HepG2 (cell line): ENCODE measurements around the gene NDUFS5.

Experiments used
- CEBPB ChIP-seq: IDR thresholded peaks from 2 replicates; pipeline ENCODE4 v1.6.1; 2011; ENCODE audit warnings: low read depth, low read length, improper control_type of control experiment, borderline replicate concordance
- HOXD1 ChIP-seq: sonication (generic); formaldehyde crosslinking; IDR thresholded peaks from 2 replicates; pipeline ENCODE4 v1.5.0; 2020; ENCODE audit warnings: missing genetic modification reagents
- KDM5A ChIP-seq: fragments of 200-600 bp; sonication (generic); IDR thresholded peaks from 2 replicates; pipeline ENCODE4 v1.7.0; 2018; ENCODE audit warnings: antibody characterized with exemption, mild to moderate bottlenecking, low read length, borderline replicate concordance
- KLF6 ChIP-seq: IDR thresholded peaks from 2 replicates; pipeline ENCODE4 v1.8.0; 2016; ENCODE audit warnings: missing biosample characterization, missing genetic modification reagents
- MXI1 ChIP-seq: IDR thresholded peaks from 3 replicates; pipeline ENCODE4 v1.6.1; 2012; ENCODE audit warnings: low read depth, low read length, inconsistent platforms, borderline replicate concordance
- TF ChIP-seq, protein P1 (sequence below): sonication (generic); formaldehyde crosslinking; IDR thresholded peaks from 2 replicates; pipeline ENCODE4 v1.5.0; 2020; ENCODE audit warnings: missing genetic modification reagents
- TF ChIP-seq, protein P2 (sequence below): fragments of 450-650 bp; IDR thresholded peaks from 2 replicates; pipeline ENCODE4 v1.6.1; 2017

DNA sequence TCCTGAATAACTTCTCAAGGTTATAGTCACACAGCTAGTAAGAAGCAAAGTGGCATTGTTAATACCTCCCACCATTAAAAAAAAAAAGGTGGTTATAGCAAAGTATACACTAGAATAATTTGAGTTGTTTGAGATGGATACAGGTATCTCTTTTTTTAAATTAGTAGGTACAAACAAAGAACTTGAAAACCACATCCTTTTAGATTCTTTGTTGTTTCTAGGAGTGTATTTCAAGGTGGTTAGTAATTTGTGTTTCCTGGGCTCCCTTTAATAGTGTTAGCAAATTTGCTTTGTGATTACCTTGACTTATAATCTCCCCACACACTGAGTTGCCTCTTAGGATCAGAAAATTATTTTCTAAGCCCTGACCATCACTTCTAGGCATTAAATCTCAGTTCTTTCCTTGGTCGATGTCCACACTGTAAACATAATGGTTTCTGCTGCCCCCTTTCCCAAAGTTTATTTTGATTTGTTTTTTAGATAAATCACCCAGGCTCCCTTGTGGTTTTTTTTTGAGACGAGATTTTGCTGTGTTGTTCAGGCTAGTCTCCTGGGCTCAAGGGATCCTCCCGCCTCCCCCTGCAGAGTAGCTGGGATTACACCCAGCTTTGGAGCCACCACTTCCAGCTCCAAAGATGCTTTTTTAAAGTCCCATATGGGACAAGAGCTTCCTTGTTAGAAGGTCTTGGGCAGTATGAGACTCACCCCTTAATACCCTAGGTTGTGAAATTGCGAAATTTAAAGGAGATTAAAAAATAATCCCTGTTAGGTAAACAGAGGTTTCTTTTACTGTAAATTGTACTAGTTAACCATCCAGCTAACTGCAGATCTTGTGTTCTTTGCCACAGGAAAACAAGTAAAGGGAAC is 28.9 kb upstream of the NDUFS5 start:
- TF ChIP-seq, protein P1, sequence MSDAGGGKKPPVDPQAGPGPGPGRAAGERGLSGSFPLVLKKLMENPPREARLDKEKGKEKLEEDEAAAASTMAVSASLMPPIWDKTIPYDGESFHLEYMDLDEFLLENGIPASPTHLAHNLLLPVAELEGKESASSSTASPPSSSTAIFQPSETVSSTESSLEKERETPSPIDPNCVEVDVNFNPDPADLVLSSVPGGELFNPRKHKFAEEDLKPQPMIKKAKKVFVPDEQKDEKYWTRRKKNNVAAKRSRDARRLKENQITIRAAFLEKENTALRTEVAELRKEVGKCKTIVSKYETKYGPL (CRISPR knock-in tag), result no peak
- no peak for TF ChIP-seq KDM5A
- TF ChIP-seq, protein P2, sequence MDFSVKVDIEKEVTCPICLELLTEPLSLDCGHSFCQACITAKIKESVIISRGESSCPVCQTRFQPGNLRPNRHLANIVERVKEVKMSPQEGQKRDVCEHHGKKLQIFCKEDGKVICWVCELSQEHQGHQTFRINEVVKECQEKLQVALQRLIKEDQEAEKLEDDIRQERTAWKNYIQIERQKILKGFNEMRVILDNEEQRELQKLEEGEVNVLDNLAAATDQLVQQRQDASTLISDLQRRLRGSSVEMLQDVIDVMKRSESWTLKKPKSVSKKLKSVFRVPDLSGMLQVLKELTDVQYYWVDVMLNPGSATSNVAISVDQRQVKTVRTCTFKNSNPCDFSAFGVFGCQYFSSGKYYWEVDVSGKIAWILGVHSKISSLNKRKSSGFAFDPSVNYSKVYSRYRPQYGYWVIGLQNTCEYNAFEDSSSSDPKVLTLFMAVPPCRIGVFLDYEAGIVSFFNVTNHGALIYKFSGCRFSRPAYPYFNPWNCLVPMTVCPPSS, result no peak
- TF ChIP-seq MXI1, result no peak
- TF ChIP-seq KLF6 (CRISPR knock-in tag), result no peak
- no peak for TF ChIP-seq HOXD1
- TF ChIP-seq CEBPB, result 0 out of 2 replicates have a peak, but pooled peaks have one; percentile 38
